Panc1 (cell line): ENCODE data around the gene ALG12. TPM values are rescaled to one million over a fixed set of nuclear protein-coding genes. Genes with fewer than 3 reads are reported as not detected.

Source experiments
- ATAC-seq: fragments of 200-7000 bp; cut with Tn5 transposase; 2 replicates; pipeline ENCODE4 v1.9.1; 2020; ENCODE audit warnings: mild to moderate bottlenecking, moderate library complexity
- BruUV-seq: library from RNA; stranded (reverse); fragments of 400-500 nt; replicated peaks from 2 replicates; lab custom pipeline; 2021; lab: Mats Ljungman, UMichigan
- CTCF ChIA-PET: fragments of 300-600 bp; sonication (Branson Sonifier 250); formaldehyde crosslinking; loops from one replicate; lab custom pipeline; 2022; ENCODE audit warnings: antibody characterized with exemption; lab: Charles Lee
- POLR2A ChIA-PET: fragments of 300-600 bp; sonication (Branson Sonifier 250); formaldehyde crosslinking; loops from one replicate; lab custom pipeline; 2022; ENCODE audit warnings: antibody characterized with exemption; lab: Charles Lee
- DNase-seq: peaks from one replicate; pipeline ENCODE4 v3.0.0-alpha.2; 2010; ENCODE audit warnings: low read depth, low spot score
- H3K27ac ChIP-seq: 2 replicates; pipeline ENCODE4 v1.5.1; 2011; ENCODE audit warnings: mild to moderate bottlenecking, low read length, inconsistent platforms
- H3K27me3 ChIP-seq: fragments of 200-500 bp; sonication (Bioruptor generic); 2 replicates; pipeline ENCODE4 v1.6.0; 2014; ENCODE audit warnings: low read length, inconsistent platforms; ENCODE audit not compliant: control insufficient read depth, insufficient read depth
- H3K36me3 ChIP-seq: fragments of 200-500 bp; sonication (Bioruptor generic); 2 replicates; pipeline ENCODE4 v1.5.1; 2014; ENCODE audit warnings: inconsistent platforms, mild to moderate bottlenecking, low read length, moderate library complexity; ENCODE audit not compliant: control insufficient read depth, insufficient read depth
- H3K4me1 ChIP-seq: 2 replicates; pipeline ENCODE4 v1.5.1; 2011; ENCODE audit warnings: inconsistent platforms, mild to moderate bottlenecking, low read length, moderate library complexity; ENCODE audit not compliant: control insufficient read depth, insufficient read depth
- H3K4me3 ChIP-seq, 2 experiments: 2 replicates each; pipeline ENCODE4 v1.5.1; 2011 to 2012; ENCODE audit warnings: low read depth in 2 of 2, low read length in 2 of 2, mild to moderate bottlenecking in 2 of 2, inconsistent platforms in 1 of 2, moderate library complexity in 1 of 2
- H3K9me3 ChIP-seq: fragments of 200-500 bp; sonication (Bioruptor generic); 2 replicates; pipeline ENCODE4 v1.5.1; 2014; ENCODE audit warnings: low read depth, mild to moderate bottlenecking, inconsistent platforms, low read length, moderate library complexity; ENCODE audit not compliant: control insufficient read depth, insufficient read depth
- CTCF ChIP-seq: fragments of 450-650 bp; IDR thresholded peaks from 2 replicates; pipeline ENCODE4 v1.5.1; 2017; ENCODE audit warnings: mild to moderate bottlenecking
- POLR2AphosphoS5 ChIP-seq: IDR thresholded peaks from 2 replicates; pipeline ENCODE4 v1.6.1; 2012; ENCODE audit warnings: mild to moderate bottlenecking, low read depth, low read length, moderate library complexity
- REST ChIP-seq, 2 experiments: IDR thresholded peaks; 2 replicates each; pipeline ENCODE4 v1.6.1; 2011 to 2012; ENCODE audit warnings: low read depth in 2 of 2, control low read depth in 1 of 2, low read length in 1 of 2, mild to moderate bottlenecking in 1 of 2, moderate library complexity in 1 of 2; ENCODE audit not compliant: insufficient read depth in 1 of 2
- SIN3A ChIP-seq: IDR thresholded peaks from 2 replicates; pipeline ENCODE4 v1.6.1; 2012; ENCODE audit warnings: low read depth, mild to moderate bottlenecking, low read length, moderate library complexity, borderline replicate concordance; ENCODE audit not compliant: insufficient read depth
- TCF7L2 ChIP-seq: IDR thresholded peaks from 2 replicates; pipeline ENCODE4 v1.6.1; 2011; ENCODE audit warnings: mild to moderate bottlenecking, low read depth, low read length, inconsistent platforms
- in situ Hi-C: cut with HindIII; loops from 2 replicates; pipeline ENCODE4 v1.10.0; 2016; ENCODE audit warnings: low sequenced_read_pairs, low pct_unique_long_range_greater_than_20kb
- intact Hi-C: fragments of 100-400 bp; cut with micrococcal nuclease; formaldehyde crosslinking; loops from one replicate; pipeline ENCODE4 v1.10.0; 2022; ENCODE audit not compliant: unreplicated experiment
- total RNA-seq: library from RNA; stranded (reverse); gene quantifications from one replicate; pipeline ENCODE4 v1.2.1, GENCODE V29; 2021; ENCODE audit not compliant: unreplicated experiment

The ALG12 gene
- total RNA-seq, 1 experiment from 2014 or later = 23.4 TPM

DNA sequence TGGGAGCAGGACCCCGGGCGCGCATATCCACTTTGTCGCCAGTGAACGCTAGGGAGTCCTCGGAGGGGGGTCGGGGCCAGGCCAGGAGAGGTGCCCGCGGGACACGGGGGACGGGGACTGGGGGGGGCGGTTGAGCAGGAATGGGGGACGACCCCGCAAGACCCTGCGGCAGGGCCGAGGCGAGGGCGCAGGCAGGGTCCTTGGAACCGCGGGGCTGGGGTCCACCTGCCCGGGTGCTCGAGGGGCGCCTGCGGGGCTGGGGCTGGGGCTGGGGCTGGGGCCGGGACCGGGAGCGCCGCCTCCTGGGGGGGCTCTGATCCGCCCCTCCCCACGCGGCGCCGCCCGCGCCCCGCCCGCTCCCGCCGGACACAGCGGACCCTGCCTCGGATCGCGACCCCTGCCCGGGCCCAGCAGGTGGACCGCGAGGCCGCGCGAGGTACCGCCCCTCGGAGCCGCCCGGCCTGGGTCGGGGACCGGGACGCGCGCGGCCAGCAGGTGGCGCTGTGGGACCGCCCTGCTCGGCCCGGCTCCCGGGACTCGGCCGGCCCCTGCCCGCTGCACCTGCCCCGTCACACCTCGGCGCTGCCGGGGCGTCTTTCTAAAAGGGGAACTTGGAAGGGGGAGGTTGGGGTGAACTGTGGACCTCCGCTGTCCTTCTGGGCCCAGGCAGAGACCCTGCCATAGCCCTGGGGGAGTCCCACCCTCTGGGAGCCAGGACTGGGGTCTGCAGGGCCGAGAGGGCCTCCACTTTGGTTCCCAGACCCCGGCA is 11.2 kb upstream of the ALG12 start:
- ChIA-PET CTCF (interaction anchor here (0.7 to 1.8 kb wide), 2 partner anchors 101 to 639 kb away, joined by 3 to 16 read pairs; no protein-coding TSS in a partner anchor), POLR2A (interaction anchor here (0.5 kb wide), 1 partner anchor 17 kb away, joined by 3 read pairs; no protein-coding TSS in a partner anchor)
- in situ Hi-C loops = no loop called here
- no peaks in the 10 kb centered on the region for H3K27me3 ChIP-seq
- intact Hi-C loops = loop anchor here (5.0 kb wide), 1 partner anchor 98 kb away; no protein-coding TSS in a partner anchor
- H3K27ac ChIP-seq = no peak overlapping the region
- peaks cover 27% of the 10 kb centered on the region for H3K4me1 ChIP-seq
- no peaks in the 10 kb centered on the region for H3K36me3 ChIP-seq
- BruUV-seq = no TSS peak
- TF ChIP-seq TCF7L2 (no peak), CTCF (peak; percentile 93)
- H3K4me3 ChIP-seq = peak overlapping the region in 1 of 2 experiments; percentile 35; a peak in 2 of 4 replicates
- DNase-seq (no peak), ATAC-seq (peak; percentile 81)
- no peaks in the 10 kb centered on the region for H3K9me3 ChIP-seq

- no peaks in the 10 kb centered on the region for H3K27me3 ChIP-seq
- no peak for DNase-seq
- no peaks in the 10 kb centered on the region for H3K36me3 ChIP-seq
- intact Hi-C loops (loop anchor here (5.0 kb wide), 1 partner anchor 99 kb away; no protein-coding TSS in a partner anchor), in situ Hi-C loops (no loop called here)
- ATAC-seq = no peak
- peaks cover 20% of the 10 kb centered on the region for H3K4me1 ChIP-seq
- no peaks in the 10 kb centered on the region for H3K9me3 ChIP-seq
- ChIA-PET POLR2A (no interaction called here), CTCF (no interaction called here)
- no TSS peak for BruUV-seq
- H3K27ac ChIP-seq = no peak overlapping the region
- H3K4me3 ChIP-seq = no peak overlapping the region
- TF ChIP-seq REST (IDR thresholded peaks at IDR 0.05; ENCODE audit: insufficient read depth in 1 of 2, low read depth in 2 of 2, low read length in 1 of 2) (no peak), CTCF (no peak), TCF7L2 (no peak), SIN3A (no peak), POLR2AphosphoS5 (no peak)
Observed at GRCh38 chr22:49928555-49929210, 10.4 kb upstream of the ALG12 start.
